HEK293 (cell line): ENCODE results near the gene SLC1A2.

Source experiments
- CTCF ChIA-PET: fragments of 350-600 bp; formaldehyde crosslinking; extraction: SDS; loops from one replicate; lab custom pipeline; 2021; ENCODE audit warnings: antibody characterized with exemption; lab: Yijun Ruan, JAX
- POLR2A ChIA-PET: fragments of 300-600 bp; formaldehyde crosslinking; extraction: SDS; loops from one replicate; lab custom pipeline; 2020; ENCODE audit warnings: antibody characterized with exemption, inconsistent platforms; lab: Yijun Ruan, JAX
- H3K27ac ChIP-seq: fragments of 200-500 bp; sonication (Bioruptor generic); 2 replicates; pipeline ENCODE4 v1.5.1; 2014; ENCODE audit warnings: low read depth, low read length, control low read depth, inconsistent platforms; ENCODE audit errors: extremely low read depth
- H3K36me3 ChIP-seq, 2 experiments: fragments of 200-500 bp in 1 of 2; sonication (Bioruptor generic) in 1 of 2; 1 replicate in 1 of 2; 2 replicates in 1 of 2; pipeline ENCODE4 v1.5.1; 2014 to 2017; ENCODE audit warnings: inconsistent platforms in 2 of 2, low read length in 2 of 2; ENCODE audit not compliant: control insufficient read depth in 2 of 2, insufficient read depth in 1 of 2
- H3K4me1 ChIP-seq: fragments of 200-500 bp; sonication (Bioruptor generic); 2 replicates; pipeline ENCODE4 v1.5.1; 2014; ENCODE audit warnings: mild to moderate bottlenecking, low read length, inconsistent platforms; ENCODE audit not compliant: control insufficient read depth, insufficient read depth
- H3K4me3 ChIP-seq: 2 replicates; pipeline ENCODE4 v1.5.1; 2011; ENCODE audit warnings: low read depth, mild to moderate bottlenecking, control low read depth, low read length, moderate library complexity
- H3K9me3 ChIP-seq: fragments of 200-500 bp; sonication (Bioruptor generic); 2 replicates; pipeline ENCODE4 v1.5.1; 2014; ENCODE audit warnings: low read depth, low read length, inconsistent platforms; ENCODE audit not compliant: control insufficient read depth, insufficient read depth
- PRDM1 ChIP-seq: fragments of 450-650 bp; formaldehyde crosslinking; IDR thresholded peaks from 2 replicates; pipeline ENCODE4; 2016; ENCODE audit warnings: missing biosample characterization, missing genetic modification characterization
- PRDM2 ChIP-seq: fragments of 450-650 bp; formaldehyde crosslinking; IDR thresholded peaks from 2 replicates; pipeline ENCODE4 v1.5.1; 2016; ENCODE audit warnings: missing biosample characterization, missing genetic modification characterization, borderline replicate concordance
- ZBTB44 ChIP-seq: fragments of 450-650 bp; IDR thresholded peaks from 2 replicates; pipeline ENCODE4 v1.5.1; 2018; ENCODE audit warnings: missing biosample characterization, mild to moderate bottlenecking, missing genetic modification characterization
- ZFP3 ChIP-seq: fragments of 450-650 bp; formaldehyde crosslinking; IDR thresholded peaks from 2 replicates; pipeline ENCODE4 v1.5.1; 2016; ENCODE audit warnings: low read depth, missing biosample characterization, missing genetic modification characterization
- ZNF132 ChIP-seq: fragments of 450-650 bp; formaldehyde crosslinking; IDR thresholded peaks from 2 replicates; pipeline ENCODE4 v1.5.1; 2017; ENCODE audit warnings: missing biosample characterization, missing genetic modification characterization, borderline replicate concordance
- ZNF169 ChIP-seq: fragments of 450-650 bp; formaldehyde crosslinking; IDR thresholded peaks from 2 replicates; pipeline ENCODE4 v1.5.1; 2016; ENCODE audit warnings: missing biosample characterization, missing genetic modification characterization
- ZNF18 ChIP-seq: fragments of 450-650 bp; formaldehyde crosslinking; IDR thresholded peaks from 2 replicates; pipeline ENCODE4 v1.5.1; 2016; ENCODE audit warnings: missing biosample characterization, missing genetic modification characterization
- ZNF221 ChIP-seq: fragments of 450-650 bp; formaldehyde crosslinking; IDR thresholded peaks from 2 replicates; pipeline ENCODE4 v1.5.1; 2017; ENCODE audit warnings: missing biosample characterization, missing genetic modification characterization, borderline replicate concordance
- ZNF341 ChIP-seq: fragments of 450-650 bp; formaldehyde crosslinking; IDR thresholded peaks from 2 replicates; pipeline ENCODE4; 2016; ENCODE audit warnings: low read depth, missing biosample characterization, missing genetic modification characterization
- ZNF416 ChIP-seq: fragments of 450-650 bp; formaldehyde crosslinking; IDR thresholded peaks from 2 replicates; pipeline ENCODE4 v1.5.1; 2016; ENCODE audit warnings: missing biosample characterization, missing genetic modification characterization
- ZNF530 ChIP-seq: fragments of 450-650 bp; formaldehyde crosslinking; IDR thresholded peaks from 2 replicates; pipeline ENCODE4 v1.5.1; 2016; ENCODE audit warnings: low read depth, missing biosample characterization, missing genetic modification characterization
- ZNF555 ChIP-seq: fragments of 450-650 bp; formaldehyde crosslinking; conservative IDR thresholded peaks from 2 replicates; pipeline ENCODE4 v1.5.1; 2017; ENCODE audit warnings: missing biosample characterization, mild to moderate bottlenecking, missing genetic modification characterization, inconsistent platforms
- ZNF610 ChIP-seq: fragments of 450-650 bp; formaldehyde crosslinking; IDR thresholded peaks from 2 replicates; pipeline ENCODE4 v1.5.1; 2016; ENCODE audit warnings: missing biosample characterization, missing genetic modification characterization, borderline replicate concordance
- ZNF704 ChIP-seq: fragments of 450-650 bp; formaldehyde crosslinking; IDR thresholded peaks from 2 replicates; pipeline ENCODE4 v1.5.1; 2016; ENCODE audit warnings: missing biosample characterization, missing genetic modification characterization
- ZSCAN18 ChIP-seq: fragments of 450-650 bp; formaldehyde crosslinking; IDR thresholded peaks from 2 replicates; pipeline ENCODE4 v1.5.1; 2016; ENCODE audit warnings: missing biosample characterization, missing genetic modification characterization

The SLC1A2 gene

GRCh38 chr11:35216962-35217678, 202.2 kb downstream of the SLC1A2 start (continued):
- TF ChIP-seq ZNF610 (no peak), ZBTB44 (tag by site-specific recombination) (no peak), ZNF530 (tag by site-specific recombination) (no peak), ZNF221 (tag by site-specific recombination) (no peak)

GRCh38 chr11:35215945-35216344, 203.4 kb downstream of the SLC1A2 start:
- no peak overlapping the region for H3K27ac ChIP-seq
- CTCF ChIA-PET, result no interaction called here

More at GRCh38 chr11:35215945-35216344, 203.4 kb downstream of the SLC1A2 start:
- H3K4me3 ChIP-seq, result no peak overlapping the region
- H3K36me3 ChIP-seq, result no peaks in the 10 kb centered on the region
- POLR2A ChIA-PET, result no interaction called here
- H3K4me1 ChIP-seq, result no peaks in the 10 kb centered on the region
- no peaks in the 10 kb centered on the region for H3K9me3 ChIP-seq
- TF ChIP-seq ZNF416 (tag by site-specific recombination) (no peak), ZFP3 (tag by site-specific recombination) (no peak), ZNF704 (no peak), ZNF169 (tag by site-specific recombination) (no peak), ZNF18 (tag by site-specific recombination) (no peak), PRDM2 (tag by site-specific recombination) (no peak), ZSCAN18 (tag by site-specific recombination) (no peak), ZNF341 (tag by site-specific recombination) (no peak), PRDM1 (tag by site-specific recombination) (no peak), ZNF132 (no peak), ZNF555 (tag by site-specific recombination) (no peak)
